MCF 10A (cell line): ENCODE data around the gene RPL27A. TPM values are rescaled to one million over a fixed set of nuclear protein-coding genes. Genes with fewer than 3 reads are reported as not detected.

ENCODE experiments used
- BruUV-seq: library from RNA; stranded (reverse); fragments of 400-500 nt; replicated peaks from 2 replicates; lab custom pipeline; 2021; lab: Mats Ljungman, UMichigan
- CTCF ChIA-PET: fragments of 300-600 bp; sonication (Branson Sonifier 250); formaldehyde crosslinking; extraction: SDS; loops from one replicate; lab custom pipeline; 2021; ENCODE audit warnings: antibody characterized with exemption, inconsistent platforms; lab: Yijun Ruan, JAX
- POLR2A ChIA-PET: fragments of 300-600, 350-650 bp; sonication (Branson Sonifier 250); formaldehyde crosslinking; extraction: SDS; loops from one replicate; lab custom pipeline; 2020; ENCODE audit warnings: antibody characterized with exemption, inconsistent platforms; lab: Yijun Ruan, JAX
- DNase-seq: peaks from one replicate; pipeline ENCODE4 v3.0.0-alpha.2; 2018; ENCODE audit not compliant: unreplicated experiment
- H3K27ac Mint-ChIP-seq: one replicate; pipeline ENCODE4 v1.8.0; 2022; ENCODE audit warnings: mild to moderate bottlenecking, low read depth, mixed read lengths; ENCODE audit not compliant: unreplicated experiment
- H3K27me3 Mint-ChIP-seq: one replicate; pipeline ENCODE4 v1.8.0; 2022; ENCODE audit warnings: mixed read lengths; ENCODE audit not compliant: insufficient read depth, unreplicated experiment
- H3K36me3 Mint-ChIP-seq: one replicate; pipeline ENCODE4 v1.8.0; 2022; ENCODE audit warnings: mild to moderate bottlenecking, moderate library complexity, mixed read lengths; ENCODE audit not compliant: insufficient read depth, unreplicated experiment
- H3K4me1 Mint-ChIP-seq: one replicate; pipeline ENCODE4 v1.8.0; 2022; ENCODE audit warnings: mixed read lengths; ENCODE audit not compliant: insufficient read depth, unreplicated experiment
- H3K4me3 Mint-ChIP-seq: one replicate; pipeline ENCODE4 v1.8.0; 2022; ENCODE audit warnings: mild to moderate bottlenecking, moderate library complexity, mixed read lengths; ENCODE audit not compliant: unreplicated experiment
- H3K9me3 Mint-ChIP-seq: one replicate; pipeline ENCODE4 v1.8.0; 2022; ENCODE audit warnings: mixed read lengths; ENCODE audit not compliant: unreplicated experiment
- intact Hi-C: fragments of 100-400 bp; cut with micrococcal nuclease; formaldehyde crosslinking; loops from 2 replicates; pipeline ENCODE4 v1.14.1; 2022
- total RNA-seq: library from RNA; stranded (reverse); gene quantifications from 2 replicates; pipeline ENCODE4 v1.2.3, GENCODE V29; 2022
- TF ChIP-seq, protein P1 (sequence below): fragments of 200-600 bp; IDR thresholded peaks from one replicate; pipeline ENCODE4 v1.8.0; 2022; ENCODE audit warnings: antibody characterized with exemption, mild to moderate bottlenecking; ENCODE audit not compliant: unreplicated experiment

Gene RPL27A
- total RNA-seq, 1 experiment from 2014 or later = 1,377 TPM

DNA sequence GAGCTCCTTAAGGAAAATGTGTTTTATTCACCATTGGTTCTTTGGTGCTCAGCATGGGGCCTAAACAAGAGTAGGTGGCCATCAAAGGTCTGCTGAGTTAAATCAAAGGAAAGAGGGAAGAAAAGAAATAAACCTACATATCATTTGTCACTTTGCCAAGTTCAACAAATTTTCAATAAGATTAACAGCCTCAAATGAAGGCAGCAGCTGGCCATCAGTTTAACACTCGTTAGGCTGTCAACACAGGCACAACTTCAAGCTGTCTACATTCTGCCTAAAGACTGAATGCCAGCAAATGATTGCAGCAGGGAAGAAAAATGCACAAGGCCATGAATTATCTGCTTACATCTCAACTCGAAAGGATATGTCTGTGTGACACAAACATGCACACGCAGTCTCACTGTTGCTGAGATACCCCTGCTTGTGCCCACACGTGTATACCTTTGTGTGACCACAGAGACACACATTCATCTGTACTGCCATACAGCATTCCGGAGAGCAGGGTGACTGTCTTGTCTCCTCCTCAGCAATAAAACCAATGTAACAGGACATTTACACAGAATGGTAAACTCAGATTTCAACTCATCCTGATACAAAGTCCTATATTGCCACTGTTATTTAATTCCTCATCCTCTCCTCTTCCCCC lies 40.3 kb upstream of the RPL27A start:
- BruUV-seq = no TSS peak
- TF ChIP-seq, protein P1, sequence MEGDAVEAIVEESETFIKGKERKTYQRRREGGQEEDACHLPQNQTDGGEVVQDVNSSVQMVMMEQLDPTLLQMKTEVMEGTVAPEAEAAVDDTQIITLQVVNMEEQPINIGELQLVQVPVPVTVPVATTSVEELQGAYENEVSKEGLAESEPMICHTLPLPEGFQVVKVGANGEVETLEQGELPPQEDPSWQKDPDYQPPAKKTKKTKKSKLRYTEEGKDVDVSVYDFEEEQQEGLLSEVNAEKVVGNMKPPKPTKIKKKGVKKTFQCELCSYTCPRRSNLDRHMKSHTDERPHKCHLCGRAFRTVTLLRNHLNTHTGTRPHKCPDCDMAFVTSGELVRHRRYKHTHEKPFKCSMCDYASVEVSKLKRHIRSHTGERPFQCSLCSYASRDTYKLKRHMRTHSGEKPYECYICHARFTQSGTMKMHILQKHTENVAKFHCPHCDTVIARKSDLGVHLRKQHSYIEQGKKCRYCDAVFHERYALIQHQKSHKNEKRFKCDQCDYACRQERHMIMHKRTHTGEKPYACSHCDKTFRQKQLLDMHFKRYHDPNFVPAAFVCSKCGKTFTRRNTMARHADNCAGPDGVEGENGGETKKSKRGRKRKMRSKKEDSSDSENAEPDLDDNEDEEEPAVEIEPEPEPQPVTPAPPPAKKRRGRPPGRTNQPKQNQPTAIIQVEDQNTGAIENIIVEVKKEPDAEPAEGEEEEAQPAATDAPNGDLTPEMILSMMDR = no peak
- CTCF ChIA-PET = interaction anchor here (0.7 kb wide), 1 partner anchor 1830 kb away, joined by 3 read pairs; no protein-coding TSS in a partner anchor
- no peak overlapping the region for H3K27ac Mint-ChIP-seq
- no peak overlapping the region for H3K4me3 Mint-ChIP-seq
- peaks cover 32% of the 10 kb centered on the region for H3K36me3 Mint-ChIP-seq
- H3K27me3 Mint-ChIP-seq = no peaks in the 10 kb centered on the region
- no peaks in the 10 kb centered on the region for H3K4me1 Mint-ChIP-seq
- H3K9me3 Mint-ChIP-seq = no peaks in the 10 kb centered on the region
- DNase-seq = no peak
- POLR2A ChIA-PET = interaction anchor here (1.2 kb wide), 1 partner anchor 10 kb away, joined by 4 read pairs; no protein-coding TSS in a partner anchor
- intact Hi-C loops = no loop called here

DNA sequence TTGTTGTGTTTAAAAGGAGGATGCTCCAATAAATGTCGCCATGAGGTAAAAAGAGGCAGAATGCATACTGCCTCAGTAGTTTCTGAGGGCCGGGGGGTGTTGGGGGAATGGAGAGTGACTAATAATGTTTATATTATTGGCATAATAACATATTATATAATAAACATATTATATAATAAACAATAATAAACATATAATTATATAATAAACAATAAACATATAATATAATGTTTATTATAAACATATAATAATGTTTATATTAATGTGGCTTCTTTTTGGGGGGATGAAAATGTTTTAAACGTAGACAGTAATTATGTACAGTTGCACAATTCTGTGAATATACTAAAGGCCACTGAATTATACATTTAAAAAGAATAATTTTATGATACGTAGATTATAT lies 35.7 kb upstream of the RPL27A start:
- BruUV-seq = no TSS peak
- Mint-ChIP-seq H3K27me3 (no peaks in the 10 kb centered on the region), H3K27ac (no peak overlapping the region), H3K4me1 (peaks cover 2% of the 10 kb centered on the region), H3K36me3 (peaks cover 38% of the 10 kb centered on the region), H3K4me3 (no peak overlapping the region), H3K9me3 (no peaks in the 10 kb centered on the region)
- ChIA-PET POLR2A (interaction anchor here (0.7 kb wide), 1 partner anchor 270 kb away, joined by 3 read pairs; no protein-coding TSS in a partner anchor), CTCF (interaction anchor here (0.7 to 1.3 kb wide), 2 partner anchors 31 to 431 kb away, joined by 3 read pairs; no protein-coding TSS in a partner anchor)
- intact Hi-C loops = no loop called here
- TF ChIP-seq, protein P1 = no peak
- DNase-seq = no peak

DNA sequence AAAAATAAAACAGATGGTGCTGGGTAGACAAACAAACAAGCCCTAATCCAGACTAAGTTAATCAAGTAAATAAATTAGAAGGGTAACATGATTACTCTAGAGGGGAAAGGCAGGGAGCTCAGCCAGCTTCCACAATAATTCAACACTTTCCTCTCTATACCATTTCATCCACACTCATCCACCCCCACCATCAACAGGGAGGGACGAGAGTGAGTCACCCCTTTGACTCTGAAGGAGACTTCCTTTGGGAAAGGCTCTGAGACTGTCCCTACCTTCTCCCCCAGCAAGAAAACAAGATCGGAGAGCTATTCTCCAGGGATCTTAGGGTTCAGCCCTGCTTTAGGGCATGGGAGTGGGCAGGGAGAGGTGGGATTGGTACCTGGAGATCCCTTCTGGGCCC lies 33.2 kb upstream of the RPL27A start:
- Mint-ChIP-seq H3K27ac (no peak overlapping the region), H3K4me3 (no peak overlapping the region), H3K36me3 (peaks cover 51% of the 10 kb centered on the region), H3K4me1 (peaks cover 10% of the 10 kb centered on the region), H3K9me3 (no peaks in the 10 kb centered on the region), H3K27me3 (no peaks in the 10 kb centered on the region)
- POLR2A ChIA-PET = interaction anchor here (0.8 kb wide), 1 partner anchor 34 kb away, joined by 3 read pairs; no protein-coding TSS in a partner anchor
- peak; percentile 63 for DNase-seq
- BruUV-seq = no TSS peak
- intact Hi-C loops = no loop called here
- TF ChIP-seq, protein P1 = no peak
- CTCF ChIA-PET = interaction anchor here (1.0 to 1.3 kb wide), 3 partner anchors 10 to 310 kb away, joined by 3 to 4 read pairs (median 4); no protein-coding TSS in a partner anchor

DNA sequence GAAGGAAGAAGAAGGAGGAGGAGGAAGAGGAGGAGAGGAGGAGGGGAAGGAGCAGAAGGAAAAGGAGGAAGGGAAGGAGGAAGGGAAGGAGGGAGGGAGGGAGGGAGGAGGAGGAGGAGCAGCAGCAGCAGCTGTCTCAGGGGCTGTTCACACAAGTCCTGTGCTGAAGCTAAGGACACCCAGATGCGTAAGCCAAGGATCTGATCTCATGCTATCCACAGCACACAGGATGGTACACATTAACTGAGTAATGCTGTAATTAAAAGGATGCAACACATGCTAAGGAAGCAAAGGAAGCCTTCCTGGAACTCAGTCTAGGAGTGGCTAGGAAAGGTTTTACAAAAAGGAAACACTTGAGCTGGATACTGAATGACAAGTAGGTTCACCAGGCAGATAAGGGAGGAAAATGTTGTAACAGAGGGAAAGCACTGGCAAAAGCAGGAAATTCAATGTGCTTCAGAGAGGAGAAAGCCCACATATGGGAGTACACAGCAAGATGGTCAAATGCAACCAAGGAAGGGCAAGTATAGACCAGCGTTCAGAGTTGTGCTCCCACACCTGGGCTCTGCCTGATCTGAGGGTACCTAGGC lies 32.1 kb upstream of the RPL27A start:
- H3K4me1 Mint-ChIP-seq = peaks cover 10% of the 10 kb centered on the region
- no TSS peak for BruUV-seq

More for the DNA sequence above, 32.1 kb upstream of the RPL27A start:
- no peaks in the 10 kb centered on the region for H3K27me3 Mint-ChIP-seq
- H3K9me3 Mint-ChIP-seq = no peaks in the 10 kb centered on the region
- no peak for DNase-seq
- peaks cover 51% of the 10 kb centered on the region for H3K36me3 Mint-ChIP-seq
- CTCF ChIA-PET = no interaction called here
- no peak overlapping the region for H3K4me3 Mint-ChIP-seq
- H3K27ac Mint-ChIP-seq = no peak overlapping the region
- intact Hi-C loops = no loop called here
- POLR2A ChIA-PET = interaction anchor here (0.7 kb wide), 1 partner anchor 71 kb away, joined by 3 read pairs; no protein-coding TSS in a partner anchor
- TF ChIP-seq, protein P1 = no peak
